Spleen (tissue), 11 donors: ENCODE measurements around the gene IHH. TPM values are rescaled to one million over a fixed set of nuclear protein-coding genes. Genes with fewer than 3 reads are reported as not detected.
A peak's percentile ranks its signal among the peaks of the same experiment; 100 is the strongest.

Experiments used
- DNase-seq: peaks from one replicate; pipeline ENCODE4 v3.0.0-alpha.2; 2020
- H3K27ac ChIP-seq, 8 donors: fragments of 200-600 bp; sonication (generic) in 7 of 8; 1 replicate in 4 of 8; 2 replicates in 4 of 8; pipeline versions ENCODE4 v1.5.0 to v1.8.0; 2016 to 2021; ENCODE audit warnings: inconsistent platforms in 4 of 8, mild to moderate bottlenecking in 4 of 8, moderate library complexity in 1 of 8
- H3K27me3 ChIP-seq, 7 donors: fragments of 200-600 bp; sonication (generic) in 6 of 7; replicated peaks in 1 of 7; 1 replicate in 4 of 7; 2 replicates in 3 of 7; pipeline versions ENCODE4 v1.5.0 to v1.8.0; 2016 to 2021; ENCODE audit warnings: inconsistent platforms in 3 of 7, mild to moderate bottlenecking in 1 of 7
- H3K36me3 ChIP-seq, 6 donors: fragments of 200-600 bp; sonication (generic) in 5 of 6; 1 replicate in 4 of 6; 2 replicates in 2 of 6; pipeline versions ENCODE4 v1.5.0 to v1.8.0; 2016 to 2021; ENCODE audit warnings: inconsistent platforms in 2 of 6
- H3K4me1 ChIP-seq, 6 donors: fragments of 200-600 bp; sonication (generic) in 5 of 6; 1 replicate in 3 of 6; 2 replicates in 3 of 6; pipeline versions ENCODE4 v1.5.0 to v1.8.0; 2016 to 2021; ENCODE audit warnings: inconsistent platforms in 3 of 6
- H3K4me3 ChIP-seq, 8 donors: fragments of 200-600 bp; sonication (generic) in 7 of 8; 1 replicate in 4 of 8; 2 replicates in 4 of 8; pipeline versions ENCODE4 v1.5.0 to v1.8.0; 2016 to 2021; ENCODE audit warnings: inconsistent platforms in 4 of 8, mild to moderate bottlenecking in 4 of 8, moderate library complexity in 2 of 8
- H3K9me3 ChIP-seq, 8 donors: fragments of 200-600 bp; sonication (generic) in 7 of 8; 1 replicate in 4 of 8; 2 replicates in 4 of 8; pipeline versions ENCODE4 v1.5.0 to v1.8.0; 2016 to 2021; ENCODE audit warnings: inconsistent platforms in 4 of 8
- CTCF ChIP-seq, 11 experiments: fragments of 200-600 bp in 7 of 11; fragments of 450-650 bp in 4 of 11; sonication (generic) in 4 of 11; IDR thresholded peaks in 8 of 11; conservative IDR thresholded peaks in 3 of 11; 1 replicate in 7 of 11; 2 replicates in 4 of 11; pipeline versions ENCODE4 v1.4.0 to v1.8.0; 2016 to 2021; ENCODE audit warnings: antibody characterized with exemption in 11 of 11, inconsistent platforms in 4 of 11, mild to moderate bottlenecking in 1 of 11
- POLR2A ChIP-seq, 3 donors: fragments of 450-650 bp; IDR thresholded peaks; one replicate each; pipeline ENCODE4 v1.5.1; 2017; ENCODE audit warnings: antibody characterized with exemption in 3 of 3, mild to moderate bottlenecking in 1 of 3
- POLR2AphosphoS5 ChIP-seq, 3 donors: sonication (generic); formaldehyde crosslinking; IDR thresholded peaks; one replicate each; pipeline ENCODE4 v1.5.1; 2017; ENCODE audit warnings: antibody characterized with exemption in 3 of 3
- WGBS, 5 donors: extraction: QIAGEN DNeasy Blood & Tissue Kit in 3 of 5; methylation state at CpG; one replicate each; pipeline versions ENCODE4 v1.1.5 to v1.1.7; 2013 to 2018; 5-methylcytosine and 5-hydroxymethylcytosine counted together
- intact Hi-C: fragments of 100-400 bp; cut with DNase I; formaldehyde crosslinking; loops from one replicate; pipeline ENCODE4 v1.15.0; 2023; ENCODE audit warnings: low total_unique reads
- polyA plus RNA-seq, 3 donors: library from polyadenylated mRNA; stranded (reverse); fragments of 200-250 nt; gene quantifications; one replicate each; pipeline ENCODE4 v1.2.1, GENCODE V29; 2013
- total RNA-seq, 7 donors: library from RNA; depleted of rRNA in 3 of 7; stranded (reverse); fragments of >200 nt in 3 of 7; fragmentation: NEBNext Ultra II Directional in 4 of 7; extraction: Animal tissue kit (Norgen Biotek cat#: 25700) in 4 of 7; gene quantifications; one replicate each; pipeline versions ENCODE4 v1.1.0 to v1.2.1, GENCODE V29; 2016 to 2021
- donor health status: healthy with polysubstance abuse.
- donor health status: DM: no; HTN: no; CAD: no; lungs with moderate emphysema.
- donor health status: DM: no; HTN: no; CAD: no.
- donor health status: Bipolar disorder and iron deficiency.
- donor health status: healthy.
- donor health status: DM: no; HTN: no; CAD: no.
- donor health status: DM: yes; HTN: yes; CAD: no.

IHH gene
- total and polyA plus RNA-seq, 10 donors, result 0.06 to 0.13 TPM; not detected in 8

GRCh38 chr2:219076253-219076652, 15.5 kb upstream of the IHH start:
- Histone ChIP-seq H3K27ac (no peak overlapping the region), H3K4me3 (no peak overlapping the region), H3K36me3 (peaks cover 0 to 59% (median 39%) of the 10 kb centered on the region in 6 donors), H3K4me1 (peaks cover 0 to 13% (median 0%) of the 10 kb centered on the region in 6 donors), H3K9me3 (no peaks in the 10 kb centered on the region), H3K27me3 (no peaks in the 10 kb centered on the region)
- WGBS, 5 donors, result 74 to 90% (median 84%) methylated on average over 3 of the region's 3 CpGs
- TF ChIP-seq POLR2AphosphoS5 (IDR thresholded peaks at IDR 0.05) (no peak), CTCF (IDR thresholded peaks at IDR 0.05 in 8 of 11, conservative IDR thresholded peaks at IDR 0.05 in 3 of 11) (no peak), POLR2A (IDR thresholded peaks at IDR 0.05) (no peak)
- DNase-seq, result no peak
- intact Hi-C loops, result no loop called here

GRCh38 chr2:219073413-219074129, 12.8 kb upstream of the IHH start:
- H3K27ac ChIP-seq, result no peak overlapping the region
- DNase-seq, result no peak
- H3K27me3 ChIP-seq, result no peaks in the 10 kb centered on the region
- intact Hi-C loops, result no loop called here
- WGBS, 5 donors, result 65 to 68% (median 66%) methylated on average over 14 of the region's 14 CpGs
- H3K4me1 ChIP-seq, result peaks cover 0 to 13% (median 0%) of the 10 kb centered on the region in 6 donors
- no peak for TF ChIP-seq POLR2AphosphoS5 (IDR thresholded peaks at IDR 0.05)
- peak in 8 of 11 experiments; percentile 16 to 56 (median 44) for TF ChIP-seq CTCF (IDR thresholded peaks at IDR 0.05 in 8 of 11, conservative IDR thresholded peaks at IDR 0.05 in 3 of 11)
- H3K9me3 ChIP-seq, result no peaks in the 10 kb centered on the region
- peaks cover 0 to 60% (median 39%) of the 10 kb centered on the region in 6 donors for H3K36me3 ChIP-seq
- no peak overlapping the region for H3K4me3 ChIP-seq

- Histone ChIP-seq H3K9me3 (no peaks in the 10 kb centered on the region), H3K27me3 (no peaks in the 10 kb centered on the region), H3K27ac (no peak overlapping the region), H3K4me3 (no peak overlapping the region), H3K36me3 (peaks cover 0 to 56% (median 36%) of the 10 kb centered on the region in 6 donors), H3K4me1 (peaks cover 0 to 13% (median 0%) of the 10 kb centered on the region in 6 donors)
- 91 to 95% (median 91%) methylated on average over 9 of the region's 9 CpGs for WGBS, 5 donors
- intact Hi-C loops, result no loop called here
- no peak for DNase-seq
- TF ChIP-seq POLR2AphosphoS5 (IDR thresholded peaks at IDR 0.05), result no peak
- no peak for TF ChIP-seq POLR2A (IDR thresholded peaks at IDR 0.05)
- TF ChIP-seq CTCF (IDR thresholded peaks at IDR 0.05 in 8 of 11, conservative IDR thresholded peaks at IDR 0.05 in 3 of 11), result no peak
Measured at GRCh38 chr2:219072741-219073250, 12.1 kb upstream of the IHH start.

- TF ChIP-seq POLR2A (IDR thresholded peaks at IDR 0.05) (no peak), POLR2AphosphoS5 (IDR thresholded peaks at IDR 0.05) (no peak), CTCF (IDR thresholded peaks at IDR 0.05 in 8 of 11, conservative IDR thresholded peaks at IDR 0.05 in 3 of 11) (no peak)
- intact Hi-C loops, result no loop called here
- Histone ChIP-seq H3K9me3 (no peaks in the 10 kb centered on the region), H3K36me3 (peaks cover 0 to 41% (median 22%) of the 10 kb centered on the region in 6 donors), H3K27me3 (no peaks in the 10 kb centered on the region), H3K4me3 (no peak overlapping the region), H3K4me1 (peaks cover 0 to 8% (median 0%) of the 10 kb centered on the region in 6 donors), H3K27ac (no peak overlapping the region)
- WGBS, 5 donors, result 80 to 94% (median 93%) methylated on average over 6 of the region's 6 CpGs
- DNase-seq, result no peak
Measured at GRCh38 chr2:219071131-219071816, 10.6 kb upstream of the IHH start.
